CD14-positive monocyte (primary cell): ENCODE measurements around the gene CSTF1. TPM values are rescaled to one million over a fixed set of nuclear protein-coding genes. Genes with fewer than 3 reads are reported as not detected.

ENCODE experiments used
- DNase-seq, 3 donors: peaks; one replicate each; pipeline ENCODE4 v3.0.0-alpha.2; 2011 to 2022
- H2AFZ ChIP-seq: 2 replicates; pipeline ENCODE4 v1.6.0; 2012; ENCODE audit warnings: mild to moderate bottlenecking, low read depth, low read length, inconsistent platforms; ENCODE audit not compliant: insufficient read depth, poor library complexity, severe bottlenecking
- H3K27ac ChIP-seq, 2 donors: 1 replicate in 1 of 2; 2 replicates in 1 of 2; pipeline ENCODE4 v1.5.1; 2012 to 2013; ENCODE audit warnings: low read length in 2 of 2, control low read depth in 1 of 2, inconsistent platforms in 1 of 2, low read depth in 1 of 2, mild to moderate bottlenecking in 1 of 2
- H3K27me3 ChIP-seq, 2 donors: one replicate each; pipeline versions ENCODE4 v1.6.0 to v1.6.1; 2011 to 2013; ENCODE audit warnings: low read length in 2 of 2; ENCODE audit not compliant: control insufficient read depth in 2 of 2, insufficient read depth in 2 of 2
- H3K36me3 ChIP-seq, 2 donors: replicated peaks in 1 of 2; 1 replicate in 1 of 2; 2 replicates in 1 of 2; pipeline versions ENCODE4 v1.5.1 to v1.6.1; 2012 to 2013; ENCODE audit warnings: low read length in 2 of 2, control low read depth in 1 of 2, inconsistent platforms in 1 of 2, mild to moderate bottlenecking in 1 of 2; ENCODE audit not compliant: insufficient read depth in 2 of 2, control insufficient read depth in 1 of 2
- H3K4me1 ChIP-seq, 2 donors: 1 replicate in 1 of 2; 2 replicates in 1 of 2; pipeline versions ENCODE4 v1.5.1 to v1.6.1; 2012 to 2013; ENCODE audit warnings: low read length in 2 of 2, control low read depth in 1 of 2, inconsistent platforms in 1 of 2, mild to moderate bottlenecking in 1 of 2, moderate library complexity in 1 of 2; ENCODE audit not compliant: insufficient read depth in 2 of 2, control insufficient read depth in 1 of 2
- H3K4me2 ChIP-seq: replicated peaks from 2 replicates; pipeline ENCODE3; 2012; ENCODE audit warnings: low read length, moderate library complexity, mild to moderate bottlenecking; ENCODE audit not compliant: poor library complexity, severe bottlenecking; ENCODE audit errors: extremely low read depth
- H3K4me3 ChIP-seq, 3 experiments: fragments of 200-600 bp in 1 of 3; sonication (generic) in 1 of 3; replicated peaks in 1 of 3; 1 replicate in 2 of 3; 2 replicates in 1 of 3; pipeline ENCODE4 v1.5.1; 2011 to 2013; ENCODE audit warnings: low read length in 3 of 3, mild to moderate bottlenecking in 3 of 3, control low read depth in 2 of 3, low read depth in 2 of 3, inconsistent platforms in 1 of 3, moderate library complexity in 1 of 3
- H3K79me2 ChIP-seq: 2 replicates; pipeline ENCODE4 v1.6.0; 2012; ENCODE audit warnings: mild to moderate bottlenecking, control low read depth, inconsistent platforms, low read length, moderate library complexity; ENCODE audit not compliant: insufficient read depth
- H3K9ac ChIP-seq: 2 replicates; pipeline ENCODE4 v1.6.0; 2017; ENCODE audit warnings: low read length, mild to moderate bottlenecking; ENCODE audit not compliant: insufficient read depth, poor library complexity, severe bottlenecking
- H3K9me3 ChIP-seq, 2 donors: replicated peaks in 1 of 2; 1 replicate in 1 of 2; 2 replicates in 1 of 2; pipeline versions ENCODE4 v1.5.1 to v1.6.1; 2012 to 2013; ENCODE audit warnings: low read length in 2 of 2, control low read depth in 1 of 2; ENCODE audit not compliant: control insufficient read depth in 1 of 2, insufficient read depth in 1 of 2
- H4K20me1 ChIP-seq: 2 replicates; pipeline ENCODE4 v1.6.0; 2012; ENCODE audit warnings: mild to moderate bottlenecking, low read length, control low read depth, moderate library complexity; ENCODE audit not compliant: insufficient read depth
- H3K27ac Mint-ChIP-seq, 7 donors: one replicate each; pipeline ENCODE4 v1.8.0; 2020; ENCODE audit warnings: mild to moderate bottlenecking in 7 of 7, mixed read lengths in 7 of 7, moderate library complexity in 6 of 7, inconsistent platforms in 2 of 7
- H3K27me3 Mint-ChIP-seq, 3 donors: one replicate each; pipeline ENCODE4 v1.8.0; 2021 to 2022; ENCODE audit warnings: low read depth in 3 of 3, mild to moderate bottlenecking in 3 of 3, mixed read lengths in 3 of 3, moderate library complexity in 3 of 3, inconsistent platforms in 1 of 3
- H3K36me3 Mint-ChIP-seq, 2 donors: one replicate each; pipeline ENCODE4 v1.8.0; 2020; ENCODE audit warnings: mixed read lengths in 2 of 2, inconsistent platforms in 1 of 2, mild to moderate bottlenecking in 1 of 2
- H3K4me1 Mint-ChIP-seq: one replicate; pipeline ENCODE4 v1.8.0; 2020; ENCODE audit warnings: mild to moderate bottlenecking, mixed read lengths
- H3K4me3 Mint-ChIP-seq, 2 donors: one replicate each; pipeline ENCODE4 v1.8.0; 2020; ENCODE audit warnings: mild to moderate bottlenecking in 2 of 2, mixed read lengths in 2 of 2, moderate library complexity in 1 of 2
- H3K9me3 Mint-ChIP-seq, 7 donors: one replicate each; pipeline ENCODE4 v1.8.0; 2020 to 2022; ENCODE audit warnings: mixed read lengths in 7 of 7, mild to moderate bottlenecking in 6 of 7, moderate library complexity in 6 of 7, inconsistent platforms in 2 of 7
- WGBS: methylation state at CpG from one replicate; pipeline ENCODE4 v1.1.5; 2013; ENCODE audit warnings: missing lambda C conversion rate; ENCODE audit not compliant: insufficient coverage; 5-methylcytosine and 5-hydroxymethylcytosine counted together
- intact Hi-C, 2 donors: fragments of 100-400 bp; cut with micrococcal nuclease; formaldehyde crosslinking; loops; one replicate each; pipeline versions ENCODE4 v1.15.0 to v1.15.1; 2023
- polyA plus RNA-seq, 3 donors: library from polyadenylated mRNA; depleted of rRNA in 1 of 3; unstranded in 2 of 3; stranded (reverse) in 1 of 3; fragments of 300-500 nt in 2 of 3; fragments of >200 nt in 1 of 3; fragmentation: Illumina TruSeq in 2 of 3; gene quantifications; 1 replicate in 2 of 3; 2 replicates in 1 of 3; pipeline ENCODE4 v1.2.3, GENCODE V29; 2012 to 2021
- TF ChIP-seq, protein P1 (sequence below): fragments of 200-600 bp; IDR thresholded peaks from one replicate; pipeline ENCODE4 v1.8.0; 2022; ENCODE audit warnings: antibody characterized with exemption, mild to moderate bottlenecking

CSTF1 gene
- polyA plus RNA-seq, 3 donors: 7.7 to 15.7 (median 10.7) TPM

DNA sequence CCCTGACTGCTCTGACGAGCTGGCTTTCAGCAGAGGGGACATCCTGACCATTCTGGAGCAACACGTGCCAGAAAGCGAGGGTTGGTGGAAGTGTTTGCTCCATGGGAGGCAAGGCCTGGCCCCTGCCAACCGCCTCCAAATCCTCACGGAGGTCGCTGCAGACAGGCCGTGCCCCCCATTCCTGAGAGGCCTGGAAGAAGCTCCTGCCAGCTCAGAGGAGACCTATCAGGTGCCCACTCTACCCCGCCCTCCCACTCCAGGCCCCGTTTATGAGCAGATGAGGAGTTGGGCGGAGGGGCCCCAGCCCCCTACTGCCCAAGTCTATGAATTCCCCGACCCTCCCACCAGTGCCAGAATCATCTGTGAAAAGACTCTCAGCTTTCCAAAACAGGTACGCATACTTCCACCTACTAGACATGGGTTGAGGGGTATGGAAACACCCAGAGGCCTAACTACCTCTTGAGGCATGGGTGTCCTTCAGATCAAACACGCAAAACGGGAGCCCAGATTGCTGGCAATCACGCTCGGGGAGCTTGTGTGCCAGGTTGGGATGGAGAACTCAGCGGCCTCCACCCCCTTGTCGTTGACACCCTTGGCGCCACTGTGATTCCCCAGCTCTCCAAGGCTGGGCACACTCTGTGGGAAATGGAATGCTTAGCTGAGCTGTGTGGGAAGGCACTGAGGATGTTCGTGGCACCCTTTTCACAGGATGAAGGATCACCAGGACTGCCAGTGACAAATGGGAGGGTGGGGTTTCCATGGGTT is 44.9 kb downstream of the CSTF1 start:
- TF ChIP-seq, protein P1, sequence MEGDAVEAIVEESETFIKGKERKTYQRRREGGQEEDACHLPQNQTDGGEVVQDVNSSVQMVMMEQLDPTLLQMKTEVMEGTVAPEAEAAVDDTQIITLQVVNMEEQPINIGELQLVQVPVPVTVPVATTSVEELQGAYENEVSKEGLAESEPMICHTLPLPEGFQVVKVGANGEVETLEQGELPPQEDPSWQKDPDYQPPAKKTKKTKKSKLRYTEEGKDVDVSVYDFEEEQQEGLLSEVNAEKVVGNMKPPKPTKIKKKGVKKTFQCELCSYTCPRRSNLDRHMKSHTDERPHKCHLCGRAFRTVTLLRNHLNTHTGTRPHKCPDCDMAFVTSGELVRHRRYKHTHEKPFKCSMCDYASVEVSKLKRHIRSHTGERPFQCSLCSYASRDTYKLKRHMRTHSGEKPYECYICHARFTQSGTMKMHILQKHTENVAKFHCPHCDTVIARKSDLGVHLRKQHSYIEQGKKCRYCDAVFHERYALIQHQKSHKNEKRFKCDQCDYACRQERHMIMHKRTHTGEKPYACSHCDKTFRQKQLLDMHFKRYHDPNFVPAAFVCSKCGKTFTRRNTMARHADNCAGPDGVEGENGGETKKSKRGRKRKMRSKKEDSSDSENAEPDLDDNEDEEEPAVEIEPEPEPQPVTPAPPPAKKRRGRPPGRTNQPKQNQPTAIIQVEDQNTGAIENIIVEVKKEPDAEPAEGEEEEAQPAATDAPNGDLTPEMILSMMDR: no peak
- Mint-ChIP-seq H3K27me3 (peaks cover 22 to 48% (median 28%) of the 10 kb centered on the region in 3 donors), H3K27ac (no peak overlapping the region), H3K4me1 (peaks cover 32% of the 10 kb centered on the region), H3K36me3 (peaks cover 37 to 47% of the 10 kb centered on the region in 2 donors), H3K9me3 (peaks cover 0 to 6% (median 2%) of the 10 kb centered on the region in 7 donors), H3K4me3 (peak overlapping the region in 1 of 2 donors; percentile 60)
- Histone ChIP-seq H3K4me3 (no peak overlapping the region), H3K27me3 (peaks cover 9 to 10% of the 10 kb centered on the region in 2 donors), H3K4me1 (peaks cover 12 to 14% of the 10 kb centered on the region in 2 donors), H4K20me1 (peaks cover 14% of the 10 kb centered on the region), H2AFZ (no peak overlapping the region), H3K36me3 (peaks cover 4 to 23% of the 10 kb centered on the region in 2 donors), H3K27ac (no peak overlapping the region), H3K9me3 (no peaks in the 10 kb centered on the region), H3K4me2 (no peak overlapping the region), H3K79me2 (no peaks in the 10 kb centered on the region), H3K9ac (no peak overlapping the region)
- no peak for DNase-seq
- 92% methylated on average over 14 of the region's 20 CpGs for WGBS
- intact Hi-C loops: no loop called here

DNA sequence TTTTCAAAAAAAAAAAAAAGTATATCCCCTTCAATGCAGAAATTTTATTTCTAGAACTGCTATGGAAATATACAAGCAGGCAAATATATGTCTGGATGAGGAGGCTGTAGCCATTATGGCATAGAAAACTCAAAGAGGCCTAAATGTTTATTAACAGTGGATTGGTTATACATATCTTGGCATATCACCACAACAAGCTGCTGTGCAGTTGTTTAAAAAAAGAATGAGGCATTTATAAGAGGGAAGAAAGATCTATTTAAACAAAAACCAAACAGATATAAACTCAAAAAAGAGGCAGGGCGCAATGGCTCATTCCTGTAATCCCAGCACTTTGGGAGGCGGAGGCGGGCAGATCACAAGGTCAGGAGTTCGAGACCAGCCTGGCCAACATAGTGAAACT is 45.8 kb downstream of the CSTF1 start:
- Histone ChIP-seq H3K36me3 (peaks cover 4 to 23% of the 10 kb centered on the region in 2 donors), H3K9ac (no peak overlapping the region), H4K20me1 (peaks cover 8% of the 10 kb centered on the region), H3K9me3 (no peaks in the 10 kb centered on the region), H3K4me1 (peaks cover 10 to 14% of the 10 kb centered on the region in 2 donors), H3K27me3 (peaks cover 3 to 6% of the 10 kb centered on the region in 2 donors), H3K4me3 (no peak overlapping the region), H2AFZ (no peak overlapping the region), H3K79me2 (no peaks in the 10 kb centered on the region), H3K4me2 (no peak overlapping the region), H3K27ac (no peak overlapping the region)
- TF ChIP-seq, protein P1: no peak
- Mint-ChIP-seq H3K27me3 (peaks cover 15 to 39% (median 19%) of the 10 kb centered on the region in 3 donors), H3K4me1 (peaks cover 34% of the 10 kb centered on the region), H3K36me3 (peaks cover 32 to 48% of the 10 kb centered on the region in 2 donors), H3K9me3 (peaks cover 0 to 2% (median 0%) of the 10 kb centered on the region in 7 donors), H3K4me3 (no peak overlapping the region), H3K27ac (no peak overlapping the region)
- WGBS: 100% methylated on average over 4 of the region's 4 CpGs
- intact Hi-C loops: no loop called here
- DNase-seq: no peak
